Sigmoid colon (tissue), 4 donors: ENCODE measurements around the gene APBB2.

Experiments used
- CTCF ChIP-seq, 4 experiments: fragments of 450-650 bp in 3 of 4; fragments of 200-600 bp in 1 of 4; IDR thresholded peaks; one replicate each; pipeline ENCODE4 v1.5.1; 2016 to 2019; ENCODE audit warnings: antibody characterized with exemption in 4 of 4, mild to moderate bottlenecking in 3 of 4, moderate library complexity in 2 of 4
- POLR2A ChIP-seq, 2 donors: fragments of 450-650 bp; IDR thresholded peaks; one replicate each; pipeline ENCODE4 v1.6.1; 2016; ENCODE audit warnings: antibody characterized with exemption in 2 of 2, mild to moderate bottlenecking in 2 of 2, moderate library complexity in 2 of 2
- POLR2AphosphoS5 ChIP-seq, 4 donors: sonication (generic); formaldehyde crosslinking; IDR thresholded peaks; one replicate each; pipeline ENCODE4 v1.6.1; 2017; ENCODE audit warnings: antibody characterized with exemption in 4 of 4

- TF ChIP-seq CTCF (IDR thresholded peaks at IDR 0.05) (no peak), POLR2A (IDR thresholded peaks at IDR 0.05) (no peak), POLR2AphosphoS5 (IDR thresholded peaks at IDR 0.05) (no peak)
These were observed 386.6 kb downstream of the APBB2 start for GRCh38 chr4:40827758-40828157.
